Fibroblast of skin of abdomen (primary cell): ENCODE data around the gene NDUFB10.

Experiments
- DNase-seq: peaks from one replicate; pipeline ENCODE4 v3.0.0-alpha.2; 2013

NDUFB10 gene

DNA sequence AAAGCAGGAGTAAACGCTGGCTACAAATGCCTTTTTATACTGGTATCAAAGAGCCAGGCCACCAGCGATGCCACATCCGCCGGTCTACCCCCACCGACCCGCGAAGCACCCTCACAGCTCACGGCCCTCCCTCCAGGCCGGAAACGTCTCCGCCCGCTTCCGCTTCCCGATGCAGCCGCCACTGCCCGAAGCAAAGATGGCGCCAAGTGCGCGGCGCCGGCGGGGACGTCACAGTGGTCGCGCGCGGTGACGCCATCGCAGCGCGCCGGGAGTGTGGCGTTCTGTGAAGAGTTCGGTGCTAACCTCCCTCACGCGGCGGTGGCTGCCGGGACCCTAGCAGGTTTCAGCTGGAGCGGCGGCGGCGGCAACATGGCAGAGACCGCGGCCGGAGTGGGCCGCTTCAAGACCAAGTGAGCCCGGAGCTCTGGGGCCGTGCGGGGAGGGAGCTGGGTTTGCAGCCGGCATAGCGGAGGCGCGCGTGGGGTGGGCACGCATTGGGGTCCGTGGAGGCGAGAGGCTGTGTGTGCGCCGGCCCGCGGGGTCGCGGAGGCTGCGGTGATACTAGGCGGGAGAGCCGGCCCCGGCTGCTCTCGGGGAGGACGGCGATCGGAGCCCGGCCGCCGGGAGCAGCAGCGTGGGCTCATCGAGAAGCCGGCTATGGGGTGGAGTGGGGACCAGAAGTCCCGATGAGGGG is 12.6 kb downstream of the NDUFB10 start, which contains the start of gene TBL3:
TSS of gene TBL3 (plus strand) at position 258 of the 694 bp plus-strand sequence. CDS start at position 370, 112 bp downstream.
- peak; percentile 96 for DNase-seq

DNA sequence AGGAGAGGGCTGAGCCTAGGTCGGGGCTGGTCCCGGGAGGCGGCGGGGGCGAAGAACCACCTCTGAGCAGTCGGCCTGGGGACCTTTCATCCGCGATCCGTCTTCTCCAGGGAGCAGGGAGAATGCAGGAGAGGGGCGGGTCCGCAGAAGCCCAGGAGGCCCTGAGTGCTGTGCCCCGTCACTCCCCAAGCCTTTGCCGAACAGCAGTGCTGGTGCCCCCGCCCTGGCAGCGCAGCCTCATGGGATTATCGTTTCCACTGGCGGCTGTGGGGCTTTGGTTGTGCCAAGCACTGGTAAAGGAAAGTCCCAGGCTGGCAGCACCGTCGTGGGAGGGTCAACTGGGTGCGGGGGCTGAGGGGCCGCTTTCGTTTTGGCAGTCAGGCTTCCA is 13.1 kb downstream of the NDUFB10 start:
- DNase-seq: no peak

DNA sequence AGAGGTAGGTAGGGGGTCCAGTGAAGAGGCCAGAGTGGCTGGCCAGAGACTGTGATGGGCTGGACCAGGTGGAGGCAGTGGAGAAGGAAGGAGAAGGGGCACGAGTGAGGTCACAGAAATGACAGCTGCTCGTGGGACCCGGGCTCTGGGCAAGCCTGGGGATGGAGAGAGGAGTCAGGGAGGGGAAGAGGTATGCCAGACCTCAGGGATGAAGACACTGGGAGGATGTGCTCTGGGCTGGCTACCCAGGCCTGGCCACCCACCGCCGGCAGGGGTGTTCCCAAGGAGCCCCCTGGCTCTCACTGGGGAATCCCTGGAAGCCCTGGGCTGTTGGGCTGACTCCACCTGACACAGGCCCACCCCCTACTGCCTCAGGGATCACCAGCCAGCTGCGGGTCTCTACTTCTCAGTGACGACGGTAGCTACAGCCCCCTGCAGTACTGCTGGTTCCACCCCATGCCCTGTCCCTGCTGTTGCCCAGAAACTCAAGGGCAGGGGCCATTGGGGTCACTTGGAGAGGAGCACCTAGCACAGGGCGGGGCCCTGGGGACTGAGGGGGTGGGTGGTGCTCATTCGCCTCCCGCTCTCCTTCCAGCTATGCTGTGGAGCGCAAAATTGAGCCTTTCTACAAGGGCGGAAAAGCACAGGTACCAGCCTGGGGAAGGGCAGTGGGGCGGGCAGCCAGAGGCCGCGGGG is 14.3 kb downstream of the NDUFB10 start:
- DNase-seq: no peak

DNA sequence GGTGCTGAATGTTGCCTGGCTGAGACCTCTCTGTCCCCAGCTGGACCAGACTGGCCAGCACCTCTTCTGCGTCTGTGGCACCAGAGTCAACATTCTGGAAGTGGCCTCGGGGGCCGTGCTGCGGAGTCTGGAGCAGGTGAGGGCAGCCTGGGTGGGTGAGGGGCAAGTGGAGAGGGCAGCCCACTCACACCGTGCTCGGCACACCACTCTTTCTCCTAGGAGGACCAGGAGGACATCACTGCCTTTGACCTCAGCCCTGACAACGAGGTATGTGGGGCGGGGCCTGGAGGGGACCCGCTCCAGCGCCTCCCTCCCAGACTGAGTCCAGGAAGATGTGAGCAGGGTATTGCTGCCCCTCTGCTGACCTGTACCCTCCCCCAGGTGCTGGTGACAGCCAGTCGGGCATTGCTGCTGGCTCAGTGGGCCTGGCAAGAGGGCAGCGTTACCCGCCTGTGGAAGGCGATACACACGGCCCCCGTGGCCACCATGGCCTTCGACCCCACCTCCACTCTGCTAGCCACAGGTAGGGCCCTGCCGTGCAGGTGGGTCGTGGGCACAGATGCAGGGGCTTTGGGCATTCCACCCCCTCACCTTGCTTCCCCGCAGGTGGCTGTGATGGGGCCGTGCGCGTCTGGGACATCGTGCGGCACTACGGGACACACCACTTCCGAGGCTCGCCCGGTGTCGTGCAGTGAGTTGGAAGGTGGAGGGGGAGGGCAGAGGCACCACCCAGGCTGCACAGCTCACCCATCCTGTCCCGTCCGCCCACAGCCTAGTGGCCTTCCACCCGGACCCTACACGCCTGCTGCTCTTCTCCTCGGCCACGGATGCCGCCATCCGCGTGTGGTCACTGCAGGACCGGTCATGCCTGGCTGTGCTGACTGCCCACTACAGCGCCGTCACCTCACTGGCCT is 15.1 kb downstream of the NDUFB10 start:
- no peak for DNase-seq

DNA sequence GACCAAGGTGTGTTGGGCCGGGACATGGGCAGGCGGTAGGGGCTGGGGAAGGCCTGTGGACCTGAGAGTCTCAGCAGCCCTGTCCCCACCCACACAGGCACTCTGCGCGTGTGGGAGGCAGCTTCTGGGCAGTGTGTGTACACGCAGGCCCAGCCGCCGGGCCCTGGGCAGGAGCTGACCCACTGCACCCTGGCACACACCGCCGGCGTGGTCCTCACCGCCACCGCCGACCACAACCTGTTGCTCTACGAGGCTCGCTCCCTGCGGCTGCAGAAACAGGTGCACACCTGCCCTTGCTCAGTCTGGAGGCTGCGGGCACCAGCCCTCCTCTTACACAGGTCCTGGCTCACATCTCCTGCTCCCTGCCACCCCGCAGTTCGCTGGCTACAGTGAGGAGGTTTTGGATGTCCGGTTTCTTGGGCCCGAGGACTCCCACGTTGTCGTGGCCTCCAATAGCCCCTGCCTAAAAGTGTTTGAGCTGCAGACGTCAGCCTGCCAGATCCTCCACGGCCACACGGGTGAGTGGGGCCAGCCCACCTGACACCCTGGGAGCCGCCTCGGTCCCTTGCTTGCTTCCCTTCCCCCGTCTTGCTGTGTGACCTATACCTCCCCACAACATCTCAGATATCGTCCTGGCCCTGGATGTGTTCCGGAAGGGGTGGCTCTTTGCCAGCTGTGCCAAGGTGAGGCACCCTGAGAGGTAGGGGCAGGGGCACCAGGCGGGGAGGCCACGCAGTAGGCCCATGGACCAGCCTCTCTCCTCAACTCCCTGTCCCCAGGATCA is 16.3 kb downstream of the NDUFB10 start:
- no peak for DNase-seq

DNA sequence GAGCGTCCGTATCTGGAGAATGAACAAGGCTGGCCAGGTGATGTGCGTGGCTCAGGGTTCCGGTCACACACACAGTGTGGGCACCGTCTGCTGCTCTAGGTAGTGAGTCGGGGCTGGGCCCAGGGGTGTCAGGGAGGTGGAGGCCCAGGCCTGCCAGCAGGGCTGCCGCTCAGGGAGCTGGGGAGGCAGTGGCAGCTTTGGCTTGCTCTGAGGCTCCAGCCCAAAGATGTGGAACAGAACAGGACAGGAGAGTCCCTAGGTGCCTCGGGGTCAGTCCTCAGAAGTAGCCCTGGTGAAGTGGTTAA is 16.8 kb downstream of the NDUFB10 start:
- DNase-seq: no peak

DNA sequence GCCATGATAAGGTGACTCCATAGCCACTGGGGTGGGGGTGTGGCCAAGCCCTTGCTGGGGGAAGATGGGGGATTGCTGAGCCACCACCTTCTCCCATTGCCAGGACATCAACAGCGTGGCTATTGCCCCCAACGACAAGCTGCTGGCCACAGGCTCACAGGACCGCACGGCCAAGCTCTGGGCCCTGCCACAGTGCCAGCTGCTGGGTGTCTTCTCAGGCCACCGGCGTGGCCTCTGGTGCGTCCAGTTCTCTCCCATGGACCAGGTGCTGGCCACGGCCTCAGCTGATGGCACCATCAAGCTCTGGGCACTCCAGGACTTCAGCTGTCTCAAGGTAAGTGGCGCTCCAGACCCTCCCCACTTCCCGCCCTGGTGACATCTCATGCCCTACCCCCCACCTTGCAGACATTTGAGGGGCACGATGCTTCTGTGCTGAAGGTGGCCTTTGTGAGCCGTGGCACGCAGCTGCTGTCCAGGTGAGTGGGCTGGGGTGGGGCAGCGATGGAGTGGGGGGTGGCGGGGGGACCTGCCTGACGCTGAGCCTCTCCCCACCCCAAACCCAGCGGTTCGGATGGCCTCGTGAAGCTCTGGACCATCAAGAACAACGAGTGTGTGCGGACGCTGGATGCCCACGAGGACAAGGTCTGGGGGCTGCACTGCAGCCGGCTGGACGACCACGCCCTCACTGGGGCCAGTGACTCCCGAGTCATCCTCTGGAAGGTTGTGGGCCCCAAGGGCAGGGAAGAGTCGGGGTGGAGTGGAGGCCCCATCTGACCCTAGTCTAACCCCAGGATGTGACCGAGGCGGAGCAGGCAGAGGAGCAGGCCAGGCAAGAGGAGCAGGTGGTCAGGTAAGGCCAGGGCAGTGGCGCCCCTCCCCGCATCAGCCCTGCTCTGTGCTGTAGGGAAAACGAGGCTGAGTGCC is 17.9 kb downstream of the NDUFB10 start:
- no peak for DNase-seq

DNA sequence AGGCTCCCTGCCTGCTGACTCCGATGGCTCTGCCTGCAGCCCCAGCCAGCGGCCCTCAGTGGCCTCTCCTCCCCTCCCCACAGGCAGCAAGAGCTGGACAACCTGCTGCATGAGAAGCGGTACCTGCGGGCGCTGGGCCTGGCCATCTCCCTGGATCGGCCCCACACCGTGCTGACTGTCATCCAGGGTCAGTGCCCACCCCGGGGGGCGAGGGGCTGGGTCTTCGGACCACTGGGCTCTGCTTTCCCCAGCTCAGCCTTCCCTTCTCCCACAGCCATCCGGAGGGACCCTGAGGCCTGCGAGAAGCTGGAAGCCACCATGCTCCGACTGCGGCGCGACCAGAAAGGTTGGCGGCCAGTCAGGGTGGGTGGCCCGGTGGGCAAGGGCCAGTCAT is 18.5 kb downstream of the NDUFB10 start:
- DNase-seq: no peak

DNA sequence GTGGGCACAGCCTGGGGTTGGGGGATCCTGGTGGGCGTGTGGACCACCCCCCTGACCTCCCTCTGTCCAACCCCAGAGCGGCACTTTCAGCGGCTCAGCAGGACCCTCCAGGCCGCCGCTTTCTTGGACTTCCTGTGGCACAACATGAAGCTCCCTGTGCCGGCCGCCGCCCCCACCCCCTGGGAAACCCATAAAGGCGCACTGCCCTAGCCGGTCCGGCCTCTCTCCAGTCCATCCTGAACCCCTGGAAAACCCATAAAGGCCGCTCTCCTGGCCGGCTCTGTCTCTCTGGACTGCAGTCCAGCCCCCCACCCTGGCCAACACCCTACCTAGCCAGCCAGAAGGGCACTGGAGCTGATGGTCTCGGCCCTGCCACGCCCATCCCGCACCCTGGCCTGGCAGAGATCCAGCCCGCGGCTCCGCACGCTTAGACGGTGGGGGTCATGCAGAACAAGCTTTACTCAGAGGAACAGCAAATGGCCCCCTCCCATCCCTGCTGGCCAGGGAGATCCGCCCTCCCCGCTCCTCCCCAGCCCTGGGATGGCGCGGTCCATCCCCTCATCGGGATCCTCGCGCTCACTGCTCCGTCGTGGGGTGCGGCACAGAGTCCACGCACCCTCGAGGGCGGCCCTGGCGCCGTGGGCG is 19.3 kb downstream of the NDUFB10 start:
- no peak for DNase-seq

DNA sequence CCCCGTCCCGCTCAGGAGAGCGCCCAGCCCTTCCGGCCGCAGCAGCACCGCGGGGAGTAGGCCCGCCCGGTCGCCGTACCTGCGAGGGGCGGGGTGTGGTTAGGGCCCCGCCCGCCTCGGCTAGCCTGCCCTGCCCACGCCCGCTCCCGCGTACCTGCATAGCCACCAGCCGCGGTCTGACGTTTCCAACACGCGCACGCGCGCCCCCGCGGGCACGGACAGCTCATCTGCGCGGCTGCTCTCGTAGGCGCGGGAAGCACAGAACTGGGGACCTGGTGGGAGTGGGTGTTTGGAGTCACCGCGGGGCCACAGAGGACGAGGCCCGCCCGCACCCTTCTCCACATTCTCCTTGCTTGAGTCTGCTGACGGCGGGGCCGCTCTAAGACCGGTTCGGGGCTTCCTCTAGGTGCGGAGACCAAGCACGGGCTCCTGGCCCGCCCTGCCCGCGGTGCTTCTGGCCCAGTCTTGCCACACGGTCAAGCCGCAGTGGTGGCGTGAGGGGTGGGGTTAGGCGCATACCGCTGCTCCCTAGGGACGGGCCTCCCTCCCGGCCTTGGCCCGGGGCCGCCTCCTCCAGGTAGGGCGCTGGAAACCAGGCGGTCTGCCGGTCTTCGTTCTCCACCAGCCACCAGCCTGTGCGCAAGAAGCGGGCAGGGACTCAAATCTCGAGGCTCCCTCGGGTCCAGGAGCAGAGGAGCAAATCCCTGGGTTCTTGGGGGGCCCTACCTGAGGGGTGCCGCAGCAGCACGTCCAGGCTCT is 20.1 kb downstream of the NDUFB10 start:
- no peak for DNase-seq

DNA sequence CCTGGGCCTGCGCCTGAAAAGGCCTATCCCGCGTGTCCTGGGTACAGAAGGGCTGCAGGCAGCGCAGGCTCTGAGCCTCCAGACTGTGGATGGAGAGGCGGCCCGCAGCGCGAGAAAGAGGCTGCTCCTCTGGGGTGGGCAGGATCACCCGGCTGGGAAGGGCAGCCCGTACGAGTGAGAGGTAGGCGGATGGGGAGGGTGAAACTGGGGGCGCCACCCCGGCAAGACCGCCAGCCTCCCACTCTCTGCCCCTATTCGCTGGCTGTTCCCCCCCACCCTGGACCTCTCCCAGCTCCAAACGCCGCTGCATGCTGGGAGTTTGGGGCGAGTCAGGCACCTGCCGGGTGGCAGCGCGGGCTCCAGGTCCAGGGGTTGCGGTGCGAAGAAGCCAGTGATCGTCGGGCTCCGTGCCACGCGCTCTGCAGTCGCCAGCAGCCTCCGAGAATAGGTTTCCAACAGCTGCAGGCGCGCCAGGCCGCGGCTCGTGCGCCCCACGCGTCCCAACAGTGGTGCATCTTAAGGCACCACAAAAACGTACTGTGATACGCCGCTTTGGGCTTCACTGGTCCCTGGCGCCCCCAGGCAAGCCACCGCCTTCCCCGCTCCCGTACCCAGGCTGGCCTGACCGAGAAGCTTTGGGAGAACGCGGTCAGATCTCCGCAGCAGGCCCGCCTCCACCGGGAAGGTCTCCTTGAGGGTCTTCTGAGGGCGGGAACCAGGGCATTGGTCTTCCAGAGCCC is 20.9 kb downstream of the NDUFB10 start:
- no peak for DNase-seq

DNA sequence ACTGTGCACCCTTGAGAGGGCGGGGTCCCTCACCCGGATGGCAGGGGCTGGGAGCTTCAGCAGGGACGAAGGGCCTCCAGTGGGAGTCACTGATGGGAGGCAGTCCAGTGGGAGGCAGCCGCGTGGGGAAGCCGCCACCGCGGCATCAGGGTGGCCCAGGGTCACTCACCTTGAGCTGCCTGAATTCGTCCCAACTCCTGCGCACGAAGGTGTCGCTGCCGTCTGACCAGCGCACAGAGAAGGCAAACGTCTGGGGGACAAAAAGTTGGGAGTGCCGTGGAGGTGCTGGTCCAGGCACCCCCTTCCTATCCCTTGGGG is 21.4 kb downstream of the NDUFB10 start:
- DNase-seq: no peak

DNA sequence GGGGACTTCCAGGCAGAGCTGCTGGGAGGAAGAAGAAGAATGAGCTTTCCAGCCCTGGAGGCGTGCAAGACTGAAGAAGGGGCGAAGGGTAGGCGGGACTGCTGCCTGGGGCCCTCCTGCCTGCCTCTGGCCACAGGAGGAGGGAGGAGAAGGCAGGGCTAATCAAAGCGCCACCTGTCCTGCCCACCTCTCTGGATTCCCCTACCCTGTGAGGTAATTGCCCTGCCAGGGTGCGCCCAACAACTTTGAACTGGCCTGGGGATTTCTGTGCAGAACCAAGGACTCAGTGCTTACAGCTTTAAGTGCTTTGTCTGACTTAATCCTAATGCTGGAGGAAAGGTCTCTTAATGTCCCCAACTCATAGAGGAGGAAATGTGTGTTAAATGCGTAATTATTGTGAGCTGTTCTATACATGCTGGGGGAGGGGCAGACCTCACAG is 22.1 kb downstream of the NDUFB10 start, which contains the start of gene NOXO1:
TSS of gene NOXO1 (minus strand) at position 72 of the 439 bp plus-strand sequence. CDS start 290 bp downstream, outside the sequence.
- no peak for DNase-seq

DNA sequence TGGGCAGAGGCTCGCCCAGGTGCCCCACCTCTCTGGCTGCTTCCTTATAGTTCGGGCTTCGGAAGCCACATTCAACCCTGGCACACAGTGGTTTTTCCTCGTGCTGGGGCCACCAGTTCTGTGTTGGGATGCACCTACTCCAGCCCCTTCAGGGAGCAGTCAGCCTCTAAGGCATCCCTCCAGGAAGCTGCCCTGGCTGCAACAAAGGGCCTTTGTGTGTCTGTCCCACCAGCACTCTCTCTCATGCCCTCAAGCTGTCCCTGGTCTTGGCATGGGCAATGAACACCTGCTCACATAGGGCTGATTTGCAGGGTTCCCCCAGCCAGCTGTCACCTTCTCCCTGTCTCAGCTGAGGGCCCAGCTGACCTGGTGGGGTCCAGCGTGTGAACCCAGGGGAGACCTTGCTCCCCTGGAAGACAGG is 22.7 kb downstream of the NDUFB10 start:
- no peak for DNase-seq

DNA sequence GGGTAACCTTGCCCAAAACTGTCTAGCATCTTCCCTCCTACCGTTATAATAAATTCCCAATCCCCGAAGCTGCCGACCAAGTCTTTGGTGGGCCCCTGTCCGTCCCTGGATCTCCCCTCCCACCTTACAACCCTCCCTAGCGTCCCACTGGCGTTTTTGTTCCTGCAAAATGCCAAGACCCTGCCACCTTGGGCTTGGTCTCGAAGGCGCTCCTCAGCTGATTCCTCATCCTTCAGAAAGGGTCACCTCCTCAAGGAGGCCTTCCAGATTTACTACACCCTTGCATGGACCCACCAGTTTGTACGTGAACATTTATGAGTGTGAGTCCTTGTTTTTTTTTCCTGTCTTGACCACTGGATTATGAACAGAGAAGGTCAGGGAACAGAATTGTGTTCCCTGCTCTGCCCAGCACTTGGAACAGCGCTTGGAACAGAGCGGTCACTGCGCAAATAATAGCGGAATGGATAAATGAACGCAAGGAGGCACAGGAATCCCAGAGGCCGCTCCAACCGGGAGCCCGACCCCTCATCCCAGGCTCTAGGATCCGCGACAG is 23.7 kb downstream of the NDUFB10 start:
- DNase-seq: no peak

DNA sequence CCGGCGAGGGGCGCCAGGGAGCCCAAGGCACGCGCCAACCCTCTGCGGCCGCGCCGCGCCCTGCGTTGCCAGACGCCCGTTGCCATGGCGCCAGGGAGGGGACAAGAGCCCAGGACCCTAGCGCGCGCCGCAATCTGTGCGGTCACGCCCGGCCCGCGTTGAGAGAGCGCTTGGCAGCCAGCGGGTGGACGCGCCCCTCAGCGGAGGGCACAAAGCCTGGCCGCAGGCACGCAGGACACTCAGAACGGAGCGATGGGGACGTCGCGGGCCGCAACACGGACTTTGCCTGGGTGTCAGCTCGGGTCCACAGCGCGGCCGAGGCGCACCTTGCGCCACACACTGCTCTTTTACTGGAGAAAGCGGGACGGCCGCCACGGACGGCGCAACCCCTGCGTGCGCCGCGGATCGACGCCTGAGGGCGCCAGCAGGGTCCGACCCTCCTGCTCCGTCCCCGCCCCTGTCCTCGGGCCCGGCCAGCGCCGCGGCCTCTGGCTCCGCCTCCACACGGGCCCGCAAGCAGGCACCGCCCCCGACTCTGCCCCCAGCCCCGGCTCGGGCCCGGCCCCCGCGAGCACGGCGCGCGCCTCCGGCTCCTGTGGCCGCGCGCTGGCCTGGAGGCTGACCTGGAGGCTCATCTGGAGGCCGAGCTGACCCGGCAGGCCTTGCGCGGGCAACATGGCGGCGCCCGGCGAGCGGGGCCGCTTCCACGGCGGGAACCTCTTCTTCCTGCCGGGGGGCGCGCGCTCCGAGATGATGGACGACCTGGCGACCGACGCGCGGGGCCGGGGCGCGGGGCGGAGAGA is 24.4 kb downstream of the NDUFB10 start, which contains the start of gene GFER:
TSS of gene GFER (plus strand) at position 650 of the 803 bp plus-strand sequence. CDS start at position 676, 26 bp downstream.
- peak; percentile 91 for DNase-seq

DNA sequence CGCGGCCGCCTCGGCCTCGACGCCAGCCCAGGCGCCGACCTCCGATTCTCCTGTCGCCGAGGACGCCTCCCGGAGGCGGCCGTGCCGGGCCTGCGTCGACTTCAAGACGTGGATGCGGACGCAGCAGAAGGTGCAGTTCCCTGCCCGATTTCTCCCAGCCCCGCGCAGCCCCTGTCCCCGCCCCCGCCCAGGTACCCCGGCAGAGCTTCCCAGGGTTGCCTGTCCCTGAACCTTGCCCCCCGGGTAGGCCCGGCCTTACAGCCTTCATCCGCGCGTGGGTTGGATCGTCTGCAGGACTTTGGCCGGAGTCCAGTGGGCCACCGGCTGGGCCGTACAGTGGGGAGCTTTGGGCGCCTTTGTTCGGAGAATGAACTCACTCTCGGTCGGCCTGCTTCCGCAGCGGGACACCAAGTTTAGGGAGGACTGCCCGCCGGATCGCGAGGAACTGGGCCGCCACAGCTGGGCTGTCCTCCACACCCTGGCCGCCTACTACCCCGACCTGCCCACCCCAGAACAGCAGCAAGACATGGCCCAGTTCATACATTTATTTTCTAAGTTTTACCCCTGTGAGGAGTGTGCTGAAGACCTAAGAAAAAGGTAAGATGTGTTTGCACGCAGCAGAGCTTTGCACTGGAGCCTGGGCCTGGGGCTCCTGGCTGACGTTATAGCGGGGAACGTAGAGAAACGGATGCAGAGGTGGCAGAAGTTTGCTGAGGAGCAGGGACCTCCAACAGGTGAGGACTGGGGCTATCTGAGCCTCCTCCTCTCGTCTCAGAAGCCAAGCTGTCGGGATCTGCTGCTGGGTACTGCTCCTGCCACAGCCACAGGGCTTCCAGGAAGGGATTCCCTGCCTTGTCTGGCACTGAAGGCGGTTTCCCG is 25.2 kb downstream of the NDUFB10 start:
- DNase-seq: no peak
